NCI-H1417 (cell line): ENCODE data around the gene CACTIN.

Source experiments
- DNase-seq, 3 experiments: peaks; one replicate each; lab custom pipeline; 2025; lab: John Stamatoyannopoulos, UW

Gene CACTIN

DNA sequence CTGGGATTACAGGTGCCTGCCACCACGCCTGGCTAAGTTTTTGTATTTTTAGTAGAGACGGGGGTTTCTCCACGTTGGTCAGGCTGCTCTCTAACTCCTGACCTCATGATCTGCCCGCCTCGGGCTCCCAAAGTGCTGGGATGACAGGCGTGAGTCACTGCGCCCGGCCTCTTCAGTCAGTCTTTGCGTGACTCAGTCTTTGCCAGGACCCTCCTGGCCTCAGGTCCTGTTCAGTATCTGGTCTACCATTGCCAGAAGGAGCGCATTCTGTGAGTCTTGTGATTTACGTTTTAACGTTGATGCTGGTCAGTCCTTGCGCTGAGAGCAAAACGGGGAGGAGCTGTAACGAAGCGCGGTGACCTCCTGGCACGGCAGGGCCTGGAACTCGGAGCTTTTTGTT is 61.5 kb downstream of the CACTIN start:
- DNase-seq, result no peak

GRCh38 chr19:3563709-3564524 is 62.7 kb downstream of the CACTIN start:
- DNase-seq, result no peak
